ENCODE measurements around the gene PCCA.
"Not testable (repeated sequence)": the region's sequence is repeated elsewhere in the genome, so short reads cannot be mapped to it uniquely, and the experiment has no call there.

Gene PCCA, protein sequence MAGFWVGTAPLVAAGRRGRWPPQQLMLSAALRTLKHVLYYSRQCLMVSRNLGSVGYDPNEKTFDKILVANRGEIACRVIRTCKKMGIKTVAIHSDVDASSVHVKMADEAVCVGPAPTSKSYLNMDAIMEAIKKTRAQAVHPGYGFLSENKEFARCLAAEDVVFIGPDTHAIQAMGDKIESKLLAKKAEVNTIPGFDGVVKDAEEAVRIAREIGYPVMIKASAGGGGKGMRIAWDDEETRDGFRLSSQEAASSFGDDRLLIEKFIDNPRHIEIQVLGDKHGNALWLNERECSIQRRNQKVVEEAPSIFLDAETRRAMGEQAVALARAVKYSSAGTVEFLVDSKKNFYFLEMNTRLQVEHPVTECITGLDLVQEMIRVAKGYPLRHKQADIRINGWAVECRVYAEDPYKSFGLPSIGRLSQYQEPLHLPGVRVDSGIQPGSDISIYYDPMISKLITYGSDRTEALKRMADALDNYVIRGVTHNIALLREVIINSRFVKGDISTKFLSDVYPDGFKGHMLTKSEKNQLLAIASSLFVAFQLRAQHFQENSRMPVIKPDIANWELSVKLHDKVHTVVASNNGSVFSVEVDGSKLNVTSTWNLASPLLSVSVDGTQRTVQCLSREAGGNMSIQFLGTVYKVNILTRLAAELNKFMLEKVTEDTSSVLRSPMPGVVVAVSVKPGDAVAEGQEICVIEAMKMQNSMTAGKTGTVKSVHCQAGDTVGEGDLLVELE

DNA sequence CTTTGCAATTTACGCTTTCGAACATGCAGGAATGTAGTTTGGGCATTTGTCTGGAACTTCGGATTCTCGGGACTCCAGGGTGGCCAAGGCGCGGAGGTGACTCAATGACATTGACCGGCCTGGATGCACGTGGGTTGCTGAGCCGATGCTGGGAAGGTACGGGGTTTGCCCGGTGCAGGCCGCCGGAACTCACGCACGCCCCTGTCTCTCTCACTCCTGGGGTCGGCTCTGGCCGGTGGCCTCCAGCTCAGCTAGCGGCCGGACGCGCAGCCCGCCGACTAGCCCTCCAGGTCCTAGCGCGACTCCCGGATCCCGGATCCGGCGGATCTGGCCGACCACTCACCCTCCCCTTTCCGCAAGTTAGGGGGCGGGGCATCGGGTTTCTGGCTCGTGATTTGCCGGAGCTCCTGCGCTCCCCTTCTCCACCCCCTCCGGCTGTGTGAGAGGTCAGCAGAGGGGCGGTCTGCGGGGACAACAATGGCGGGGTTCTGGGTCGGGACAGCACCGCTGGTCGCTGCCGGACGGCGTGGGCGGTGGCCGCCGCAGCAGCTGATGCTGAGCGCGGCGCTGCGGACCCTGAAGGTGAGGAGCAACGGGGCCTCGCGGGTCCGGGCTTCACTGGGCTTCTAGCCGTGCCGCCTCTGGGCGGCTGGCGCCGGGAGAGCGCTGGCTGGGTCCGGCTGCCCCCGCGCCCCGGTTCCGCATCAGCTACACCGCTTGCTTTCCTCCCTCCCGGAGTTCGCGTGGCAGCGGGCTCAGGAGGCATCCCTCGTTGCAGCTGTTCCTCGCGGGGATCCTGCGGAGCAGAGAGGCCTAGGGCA, at the start of gene PCCA:
Gene PCCA, plus strand, starts transcription at position 450 of the 821 bp plus-strand sequence. Its CDS starts 28 bp downstream, at position 478.
- peak; percentile 74 to 88 for DNase-seq (ENCODE audit: extremely low read depth in 1 of 2, low read depth in 1 of 2)

DNA sequence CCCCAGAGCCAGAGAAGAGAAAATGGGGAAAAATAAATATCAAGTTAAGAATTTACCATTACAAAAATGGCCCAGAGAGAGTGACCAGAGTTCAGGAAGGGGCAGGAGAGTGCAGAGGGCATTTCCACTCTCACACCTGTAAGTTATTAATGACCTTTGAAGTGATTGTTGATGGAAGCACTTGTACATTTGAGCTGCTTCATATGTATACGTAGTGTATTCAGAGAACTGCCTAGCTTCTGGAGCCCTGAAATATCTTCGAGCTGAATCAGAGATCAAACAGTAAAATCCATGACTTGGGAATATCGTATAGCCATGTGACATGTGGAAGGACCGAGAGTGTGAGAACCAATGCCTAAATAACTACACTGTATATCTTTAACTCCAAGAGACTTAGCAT, 49.2 kb upstream of the PCCA start:
- DNase-seq (ENCODE audit: extremely low read depth in 1 of 2, low read depth in 1 of 2), result no peak

DNA sequence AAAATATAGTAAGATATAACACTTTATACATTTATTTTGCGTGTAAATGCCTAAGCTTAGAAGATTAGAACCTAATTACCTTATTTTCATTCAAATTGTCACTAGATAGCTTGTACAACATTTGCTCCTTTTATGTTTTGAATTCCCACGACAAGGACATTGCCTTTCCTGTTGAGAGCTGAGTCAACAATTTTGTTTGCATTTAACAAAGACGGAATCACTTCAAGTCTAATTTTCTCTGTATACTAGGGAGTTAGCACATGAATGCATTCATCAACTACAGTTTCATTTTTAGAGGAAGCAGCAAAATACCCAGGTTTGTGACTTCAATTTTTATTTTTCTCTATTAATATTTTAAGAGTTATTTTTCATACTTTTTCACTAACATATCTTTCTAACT, 48.7 kb upstream of the PCCA start:
- no peak for DNase-seq (ENCODE audit: extremely low read depth in 1 of 2, low read depth in 1 of 2)

DNA sequence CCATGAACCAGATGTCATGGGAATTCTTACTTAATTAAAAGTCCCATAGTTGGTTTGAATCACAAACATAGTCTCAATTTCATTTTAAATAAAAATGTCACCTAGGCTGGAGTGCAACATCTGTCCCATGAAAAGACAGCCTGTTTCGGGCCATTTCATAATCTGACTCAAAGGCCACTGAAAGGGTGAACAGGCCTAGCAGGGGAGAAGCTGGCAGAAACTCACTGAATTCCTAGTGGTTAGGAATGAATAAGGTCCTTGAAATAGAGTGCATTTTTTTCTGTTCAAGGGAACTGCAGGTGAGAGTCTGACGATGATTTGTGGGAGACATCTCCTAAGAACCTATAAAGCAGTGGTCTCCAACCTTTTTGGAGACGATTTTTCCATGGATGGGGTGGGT, 44.0 kb upstream of the PCCA start:
- no peak for DNase-seq (ENCODE audit: extremely low read depth in 1 of 2, low read depth in 1 of 2)

DNA sequence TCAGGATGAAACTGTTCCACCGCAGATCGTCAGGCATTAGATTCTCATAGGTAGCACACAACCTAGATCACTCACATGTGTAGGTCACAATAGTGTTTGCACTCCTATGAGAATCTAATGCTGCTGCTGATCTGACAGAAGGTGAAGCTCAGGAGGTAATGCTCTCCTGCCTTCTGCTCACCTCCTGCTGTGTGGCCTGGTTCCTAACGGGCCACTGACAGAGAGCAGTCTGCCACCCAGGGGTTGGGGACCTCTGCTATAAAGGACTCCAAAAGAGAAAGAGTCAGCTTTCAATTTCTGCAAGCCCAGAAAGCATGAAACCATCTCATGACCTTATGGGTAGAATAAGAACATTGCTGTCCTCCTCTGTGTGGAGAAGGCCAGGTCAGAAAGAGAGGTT, 43.5 kb upstream of the PCCA start:
- DNase-seq (ENCODE audit: extremely low read depth in 1 of 2, low read depth in 1 of 2), result no peak

DNA sequence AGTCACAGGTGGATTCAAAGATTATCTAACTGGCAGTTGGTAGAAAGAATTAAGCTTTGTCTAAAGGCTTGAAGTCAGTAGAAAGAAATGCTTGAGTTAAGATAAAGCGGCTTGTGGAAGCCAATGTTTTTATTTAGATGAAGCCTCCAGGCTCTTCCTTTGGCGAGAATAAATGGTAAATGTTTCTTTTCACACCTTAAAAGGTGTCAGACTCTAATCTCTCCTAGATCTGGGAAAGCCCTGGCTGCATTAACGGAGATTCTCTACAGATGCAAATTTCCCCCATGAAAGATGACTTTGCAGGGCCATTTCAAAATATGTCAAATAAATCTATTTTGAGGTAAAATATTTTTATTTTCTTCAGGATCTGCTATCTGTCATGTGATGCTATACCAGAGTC, 37.8 kb upstream of the PCCA start:
- DNase-seq (ENCODE audit: extremely low read depth in 1 of 2, low read depth in 1 of 2), result no peak

DNA sequence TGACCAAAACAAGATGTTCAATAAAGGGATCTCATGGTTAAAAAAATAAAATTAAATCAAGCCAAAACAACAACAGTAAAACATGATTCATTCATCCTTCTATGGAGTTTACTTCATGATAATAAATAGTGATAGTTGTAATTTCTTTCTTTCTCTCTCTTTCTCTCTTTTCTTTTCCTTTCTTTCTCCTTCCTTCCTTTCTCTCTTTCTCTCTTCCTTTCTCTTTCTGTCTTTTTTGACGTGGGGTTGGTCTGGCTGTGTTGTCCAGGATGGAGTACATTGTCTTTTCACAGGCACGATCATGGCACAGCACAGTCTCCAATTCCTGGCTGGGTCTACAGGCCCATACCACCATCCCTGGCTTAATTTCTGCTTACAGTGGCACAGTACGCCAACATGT, 29.1 kb upstream of the PCCA start:
- DNase-seq (ENCODE audit: extremely low read depth in 1 of 2, low read depth in 1 of 2), result no peak

DNA sequence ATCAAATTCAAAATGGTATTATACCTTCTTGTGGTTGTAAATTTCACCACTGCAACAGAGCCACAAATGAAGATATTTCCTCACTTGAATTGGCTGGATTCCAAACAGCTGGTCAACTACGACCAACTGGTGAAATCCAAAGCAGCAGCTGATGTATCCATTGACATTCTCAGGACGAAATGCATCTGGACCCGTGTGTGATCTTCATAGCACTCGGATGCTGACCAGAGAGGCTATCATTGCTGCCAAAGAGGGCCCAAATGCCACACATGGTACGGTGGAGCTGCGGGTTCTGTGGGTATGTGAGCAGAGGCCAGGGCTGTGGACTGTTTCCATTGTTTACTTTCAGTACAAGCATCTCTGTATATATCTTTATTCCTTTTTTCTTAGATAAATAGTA, 25.6 kb upstream of the PCCA start:
- no peak for DNase-seq (ENCODE audit: extremely low read depth in 1 of 2, low read depth in 1 of 2)

DNA sequence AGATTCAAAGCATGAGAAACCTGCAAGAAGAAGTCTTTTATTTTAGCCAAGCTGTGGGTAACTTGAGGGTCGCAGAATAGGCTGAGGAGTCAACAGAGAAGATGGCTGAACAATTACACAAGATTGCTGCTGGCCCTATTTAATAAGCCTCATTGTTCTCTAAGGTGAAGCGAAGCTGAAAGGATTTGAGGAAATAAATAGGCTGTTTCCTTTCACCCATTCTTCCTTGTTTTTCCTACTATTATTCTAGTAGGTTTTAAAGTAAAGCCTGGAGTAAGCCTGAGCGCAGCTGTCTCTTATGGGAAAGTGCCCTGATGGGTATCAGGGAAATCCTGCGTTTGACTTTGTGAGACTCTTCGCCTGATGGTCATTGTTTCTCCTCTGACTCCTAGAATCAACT, 25.0 kb upstream of the PCCA start:
- DNase-seq (ENCODE audit: extremely low read depth in 1 of 2, low read depth in 1 of 2), result no peak

DNA sequence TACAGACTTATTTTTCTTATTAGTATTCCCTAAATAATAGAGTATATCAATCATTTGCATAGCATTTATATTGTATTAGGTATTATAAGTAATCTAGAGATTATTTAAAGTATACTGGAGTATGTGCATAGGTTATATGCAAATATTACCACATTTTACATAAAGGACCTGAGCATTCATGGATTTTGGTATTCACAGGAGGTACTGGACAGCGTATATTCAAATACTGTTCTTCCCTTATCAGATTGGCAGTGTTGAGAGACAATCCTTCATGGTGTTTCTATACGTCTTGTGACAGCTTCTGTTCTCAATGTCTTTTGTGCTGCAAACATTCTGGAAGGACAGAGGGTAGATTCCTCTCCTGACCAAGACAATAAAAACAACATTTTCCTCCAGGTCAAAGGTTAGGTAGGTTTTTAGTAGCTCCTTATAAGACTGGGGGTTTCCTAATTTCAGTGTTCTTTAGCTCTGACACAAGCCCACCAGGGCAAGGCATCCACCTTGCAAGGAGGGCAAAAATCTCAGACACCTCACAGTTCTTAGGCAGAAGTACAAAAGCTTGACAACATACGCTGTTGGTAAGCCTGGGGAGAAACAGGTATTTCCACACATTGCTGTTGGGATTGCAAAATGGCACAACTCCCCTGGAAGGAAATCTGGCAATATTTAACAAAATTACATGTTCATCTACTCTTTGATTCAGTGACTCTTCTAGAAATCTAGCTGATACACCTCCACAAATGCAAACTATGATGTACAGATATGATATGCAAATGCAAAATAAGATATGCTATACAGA, 20.6 kb upstream of the PCCA start:
- DNase-seq (ENCODE audit: extremely low read depth in 1 of 2, low read depth in 1 of 2), result no peak

DNA sequence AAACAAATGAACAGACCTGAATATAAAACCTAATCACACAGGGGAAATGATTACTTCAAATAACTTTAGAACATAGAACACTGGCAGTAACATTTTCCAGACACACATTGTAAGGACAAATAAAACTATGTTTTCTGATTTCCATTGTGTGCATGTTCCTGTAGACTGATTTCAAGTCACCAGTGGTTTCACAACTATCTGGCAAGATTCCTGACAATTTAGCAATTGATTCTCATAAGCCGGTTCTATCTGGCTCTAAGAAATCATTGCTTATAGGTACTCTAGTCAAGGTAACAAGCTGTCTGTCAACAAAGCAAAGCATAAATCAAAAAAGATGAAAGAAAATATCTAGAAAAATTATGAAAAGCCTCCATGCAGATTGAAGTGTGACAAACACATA, 19.6 kb upstream of the PCCA start:
- DNase-seq (ENCODE audit: extremely low read depth in 1 of 2, low read depth in 1 of 2), result no peak

DNA sequence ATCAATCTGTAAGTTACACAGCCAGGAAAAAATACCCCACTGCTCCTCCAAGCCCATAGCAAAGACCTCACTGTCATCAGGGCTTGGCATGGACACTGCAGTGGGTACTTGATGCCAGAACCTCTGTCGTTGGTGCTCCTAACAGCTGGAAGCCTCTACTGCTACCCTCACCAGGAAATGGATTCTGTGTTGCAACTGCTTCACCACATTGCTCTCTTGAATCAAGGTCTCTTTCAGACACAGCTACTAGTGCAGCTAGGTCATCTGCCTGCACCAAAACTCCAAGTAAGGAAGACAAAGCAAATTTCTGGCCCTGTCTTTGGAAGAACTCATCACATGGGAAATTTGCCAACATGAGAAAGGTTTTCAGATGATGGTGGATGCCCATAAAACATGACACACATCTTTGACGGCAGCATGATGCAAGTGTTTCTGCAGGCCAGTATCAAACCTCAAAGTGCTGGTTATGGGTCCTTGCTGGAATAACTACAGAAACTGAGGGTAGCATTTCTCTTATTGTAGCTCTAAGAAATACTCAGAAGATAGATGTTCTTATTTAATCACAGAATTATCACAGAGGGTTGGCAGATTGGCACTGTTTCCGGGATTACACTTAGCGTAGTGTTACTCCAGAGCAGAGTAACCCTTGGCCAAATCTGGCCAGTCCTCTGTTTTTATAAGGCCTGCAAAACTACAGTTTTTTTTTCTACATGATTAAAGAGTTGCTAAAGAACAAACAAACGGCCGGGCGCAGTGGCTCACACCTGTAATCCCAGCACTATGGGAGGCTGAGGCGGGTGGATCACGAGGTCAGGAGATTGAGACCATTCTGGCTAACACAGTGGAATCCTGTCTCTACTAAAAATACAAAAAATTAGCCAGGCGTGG, 12.9 kb upstream of the PCCA start:
- no peak for DNase-seq (ENCODE audit: extremely low read depth in 1 of 2, low read depth in 1 of 2)

DNA sequence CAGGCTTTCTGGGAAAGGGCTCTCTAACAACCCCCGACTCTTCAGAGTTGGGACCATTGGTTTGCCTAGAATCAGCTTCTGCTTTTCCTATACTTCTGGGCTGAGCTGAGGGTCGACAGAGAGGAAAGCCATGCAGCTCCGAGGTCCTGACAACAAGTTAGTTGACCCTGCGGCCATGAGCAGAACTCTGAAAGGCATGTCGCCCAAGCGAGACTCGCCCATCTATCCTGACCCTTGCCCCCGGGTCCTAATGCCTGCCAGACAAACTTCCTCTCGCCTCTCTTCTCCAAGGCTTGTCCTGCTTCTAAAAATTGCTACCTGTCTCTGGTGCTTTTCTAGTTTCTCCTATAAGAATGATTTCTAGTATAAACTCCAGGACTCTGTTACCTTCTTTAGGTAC, 9.9 kb upstream of the PCCA start:
- not testable (repeated sequence) for DNase-seq (ENCODE audit: extremely low read depth in 1 of 2, low read depth in 1 of 2)

DNA sequence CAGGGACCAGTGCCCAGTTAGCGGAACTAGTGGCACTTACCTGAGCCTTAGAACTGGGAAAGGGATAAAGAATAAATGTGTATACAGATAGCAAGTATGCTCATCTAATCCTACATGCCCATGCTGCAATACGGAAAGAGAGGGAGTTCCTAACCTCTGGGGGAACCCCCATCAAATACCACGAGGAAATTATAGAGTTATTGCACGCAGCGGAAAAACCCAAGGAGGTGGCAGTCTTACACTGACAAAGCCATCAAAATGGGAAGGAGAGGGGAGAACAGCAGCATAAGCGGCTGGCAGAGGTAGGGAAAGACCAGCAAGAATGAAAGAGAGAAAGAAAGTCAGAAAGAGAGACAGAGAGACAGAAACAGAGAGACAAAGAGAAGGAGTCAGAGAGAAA, 5.5 kb upstream of the PCCA start:
- not testable (repeated sequence) for DNase-seq (ENCODE audit: extremely low read depth in 1 of 2, low read depth in 1 of 2)

DNA sequence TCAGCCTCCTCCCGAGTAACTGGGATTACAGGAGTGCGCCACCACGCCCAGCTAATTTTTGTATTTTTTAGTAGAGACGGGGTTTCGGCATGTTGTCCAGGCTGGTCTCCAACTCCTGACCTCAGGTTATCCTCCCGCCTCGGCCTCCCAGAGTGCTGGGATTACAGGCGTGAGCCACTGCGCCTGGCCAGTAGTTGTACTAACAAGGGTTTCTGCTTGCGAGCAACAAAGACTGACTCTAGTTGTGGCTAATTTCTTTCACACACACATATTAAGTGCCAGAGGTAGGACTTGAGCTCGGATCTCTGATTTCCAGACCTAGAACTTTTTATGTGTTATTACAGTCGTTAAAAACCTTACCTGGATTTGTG, 635 bp upstream of the PCCA start:
- no peak for DNase-seq (ENCODE audit: extremely low read depth in 1 of 2, low read depth in 1 of 2)

DNA sequence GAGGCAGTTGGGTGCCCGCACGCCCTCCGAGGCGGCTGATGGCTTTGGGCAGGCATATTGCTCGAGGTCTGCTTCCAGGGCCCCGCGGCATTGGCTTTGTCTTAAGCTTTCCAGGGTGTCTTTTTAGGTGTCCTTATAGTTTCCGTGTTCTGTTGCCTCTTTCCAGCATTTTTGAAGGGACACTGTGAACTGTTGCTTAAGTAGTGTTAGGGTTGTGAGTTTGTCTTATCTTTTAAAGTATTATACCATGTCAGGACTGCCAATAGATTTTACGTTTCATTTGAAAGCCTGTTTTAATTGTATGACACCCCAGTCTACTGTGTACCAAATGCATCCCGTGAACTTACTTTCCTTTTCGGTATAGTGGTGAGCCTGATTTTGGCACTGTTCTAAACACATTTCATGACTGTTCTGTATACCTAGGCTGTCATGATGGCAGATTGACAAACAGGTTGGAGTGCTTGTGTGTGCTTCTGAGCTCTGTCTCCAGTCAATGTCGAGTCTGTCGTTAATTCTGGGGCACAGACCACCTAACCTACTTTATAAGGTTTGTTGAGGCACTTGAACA, 656 bp downstream of the PCCA start:
- DNase-seq (ENCODE audit: extremely low read depth in 1 of 2, low read depth in 1 of 2), result peak in 1 of 2 donors; percentile 6

DNA sequence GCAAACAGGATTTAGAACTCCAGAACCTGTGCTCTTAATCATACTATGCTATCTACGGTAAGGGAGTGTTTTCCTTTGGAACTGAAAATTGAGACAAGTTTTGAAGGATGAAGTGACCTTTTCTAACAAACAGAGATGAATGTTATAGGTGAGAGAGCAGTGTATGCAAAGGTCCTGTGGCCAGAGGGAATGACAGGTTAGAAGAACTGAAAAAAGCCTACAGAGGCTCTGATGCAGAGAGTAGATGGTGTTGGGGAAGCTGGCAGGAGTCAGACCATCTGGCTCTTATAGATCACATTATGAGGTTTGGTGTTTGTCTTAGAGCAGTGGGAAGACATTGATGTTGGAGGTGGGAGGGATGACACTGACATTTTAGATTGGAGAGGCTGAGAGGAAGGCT, 2.0 kb downstream of the PCCA start:
- no peak for DNase-seq (ENCODE audit: extremely low read depth in 1 of 2, low read depth in 1 of 2)

DNA sequence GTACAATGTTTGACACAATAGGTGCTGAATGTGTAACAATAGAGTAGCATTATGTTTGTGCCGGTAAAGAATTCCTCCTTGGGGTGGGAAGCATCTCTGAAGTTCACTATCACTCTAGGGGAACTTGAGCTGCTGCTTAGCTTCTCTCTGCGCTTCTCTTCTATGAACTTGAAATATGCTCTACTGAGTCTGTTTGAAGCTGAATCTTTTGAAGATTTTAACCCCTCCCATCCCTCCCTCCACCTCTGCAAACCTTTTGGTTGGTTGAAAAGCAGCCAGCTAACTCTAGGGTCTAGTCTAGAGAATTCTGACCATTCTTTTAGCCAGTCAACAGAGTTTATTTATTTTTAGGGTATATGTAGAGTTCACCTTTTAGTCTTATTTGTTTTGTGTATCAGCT, 2.5 kb downstream of the PCCA start:
- DNase-seq (ENCODE audit: extremely low read depth in 1 of 2, low read depth in 1 of 2), result no peak

DNA sequence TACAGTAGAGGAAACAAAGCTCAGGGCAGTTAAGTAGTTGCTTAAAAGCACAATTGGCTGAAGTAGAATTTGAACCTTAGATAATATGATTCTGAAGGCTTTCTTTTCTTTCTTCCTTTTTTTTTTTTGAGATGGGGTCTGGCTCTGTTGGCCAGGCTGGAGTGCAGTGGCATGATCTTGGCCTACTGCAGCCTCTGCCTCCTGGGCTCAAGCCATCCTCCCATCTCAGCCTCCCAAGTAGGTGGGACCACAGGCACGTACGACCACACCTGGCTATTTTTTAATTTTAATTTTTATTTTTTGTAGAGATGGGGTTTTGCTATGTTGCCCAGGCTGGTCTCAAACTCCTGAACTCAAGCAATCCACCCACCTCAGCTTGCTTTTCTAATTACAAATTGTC, 3.4 kb downstream of the PCCA start:
- not testable (repeated sequence) for DNase-seq (ENCODE audit: extremely low read depth in 1 of 2, low read depth in 1 of 2)
